ENCODE results near the gene SPRED3.

The SPRED3 gene

DNA sequence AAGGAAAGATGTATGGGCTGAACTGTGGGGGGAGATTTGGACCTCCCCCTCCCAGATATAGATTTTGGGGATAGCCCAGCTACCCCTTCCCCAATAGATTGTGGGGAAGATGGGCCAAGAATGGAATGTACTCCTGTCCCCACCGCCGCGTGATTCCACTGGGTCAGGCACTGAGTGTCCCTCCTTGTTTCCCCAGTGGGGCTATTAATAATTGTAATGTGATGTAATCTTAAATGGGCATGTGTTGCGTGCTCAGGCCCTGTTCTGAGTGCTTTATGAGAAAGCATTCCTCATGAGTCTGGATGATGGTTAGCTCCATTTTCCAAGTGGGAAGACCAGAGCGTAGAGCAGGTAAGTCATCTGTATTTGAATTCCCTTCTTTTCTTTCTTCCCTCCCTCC is 12.7 kb upstream of the SPRED3 start:
- TF ChIP-seq, protein P1, sequence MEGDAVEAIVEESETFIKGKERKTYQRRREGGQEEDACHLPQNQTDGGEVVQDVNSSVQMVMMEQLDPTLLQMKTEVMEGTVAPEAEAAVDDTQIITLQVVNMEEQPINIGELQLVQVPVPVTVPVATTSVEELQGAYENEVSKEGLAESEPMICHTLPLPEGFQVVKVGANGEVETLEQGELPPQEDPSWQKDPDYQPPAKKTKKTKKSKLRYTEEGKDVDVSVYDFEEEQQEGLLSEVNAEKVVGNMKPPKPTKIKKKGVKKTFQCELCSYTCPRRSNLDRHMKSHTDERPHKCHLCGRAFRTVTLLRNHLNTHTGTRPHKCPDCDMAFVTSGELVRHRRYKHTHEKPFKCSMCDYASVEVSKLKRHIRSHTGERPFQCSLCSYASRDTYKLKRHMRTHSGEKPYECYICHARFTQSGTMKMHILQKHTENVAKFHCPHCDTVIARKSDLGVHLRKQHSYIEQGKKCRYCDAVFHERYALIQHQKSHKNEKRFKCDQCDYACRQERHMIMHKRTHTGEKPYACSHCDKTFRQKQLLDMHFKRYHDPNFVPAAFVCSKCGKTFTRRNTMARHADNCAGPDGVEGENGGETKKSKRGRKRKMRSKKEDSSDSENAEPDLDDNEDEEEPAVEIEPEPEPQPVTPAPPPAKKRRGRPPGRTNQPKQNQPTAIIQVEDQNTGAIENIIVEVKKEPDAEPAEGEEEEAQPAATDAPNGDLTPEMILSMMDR (IDR thresholded peaks at IDR 0.05; ENCODE audit: insufficient read depth, low read length, missing control alignments) = no peak
- DNase-seq (ENCODE audit: low read depth, low spot score) = no peak
- POLR2A ChIA-PET = interaction anchor here (1.2 to 3.9 kb wide), 2 partner anchors 13 to 27 kb away, joined by 4 to 26 read pairs; partner anchors contain the start of genes FAM98C, GGN and SPRED3
- CTCF ChIA-PET = interaction anchor here (1.1 to 5.3 kb wide), 7 partner anchors 10 to 145 kb away, joined by 3 to 45 read pairs (median 13); partner anchors contain the start of genes CATSPERG, FAM98C and GGN
- peak overlapping the region; percentile 83 for H3K4me3 ChIP-seq (ENCODE audit: low read depth, low read length)

DNA sequence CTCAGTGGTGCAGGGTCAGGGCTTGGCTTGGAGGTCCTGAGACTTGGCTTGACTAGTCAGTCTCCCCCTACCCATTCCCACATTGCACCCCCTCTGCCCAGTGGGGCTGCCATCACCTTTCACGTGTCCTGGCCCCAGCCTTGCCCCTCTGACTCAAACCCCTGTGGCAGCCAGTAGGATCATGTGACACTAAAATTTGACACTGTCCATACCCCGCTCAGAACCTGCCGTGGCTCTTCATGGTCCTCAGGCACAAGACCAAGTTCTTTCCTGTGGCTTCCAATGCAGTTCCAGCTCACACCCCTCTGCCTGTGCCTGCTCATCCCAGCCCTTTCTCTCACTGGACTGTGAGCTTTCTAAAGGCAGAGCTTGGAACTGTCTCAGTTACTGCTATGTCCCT is 11.9 kb upstream of the SPRED3 start:
- no peak for DNase-seq (ENCODE audit: low read depth, low spot score)
- ChIA-PET CTCF (interaction anchor here (1.1 to 5.3 kb wide), 5 partner anchors 9 to 143 kb away, joined by 3 to 45 read pairs (median 17); partner anchors contain the start of genes CATSPERG and GGN), POLR2A (interaction anchor here (1.0 to 3.9 kb wide), 3 partner anchors 9 to 26 kb away, joined by 3 to 26 read pairs (median 4); partner anchors contain the start of genes FAM98C, GGN and SPRED3)
- peak overlapping the region; percentile 83 for H3K4me3 ChIP-seq (ENCODE audit: low read depth, low read length)
- TF ChIP-seq, protein P1 (IDR thresholded peaks at IDR 0.05; ENCODE audit: insufficient read depth, low read length, missing control alignments) = no peak

DNA sequence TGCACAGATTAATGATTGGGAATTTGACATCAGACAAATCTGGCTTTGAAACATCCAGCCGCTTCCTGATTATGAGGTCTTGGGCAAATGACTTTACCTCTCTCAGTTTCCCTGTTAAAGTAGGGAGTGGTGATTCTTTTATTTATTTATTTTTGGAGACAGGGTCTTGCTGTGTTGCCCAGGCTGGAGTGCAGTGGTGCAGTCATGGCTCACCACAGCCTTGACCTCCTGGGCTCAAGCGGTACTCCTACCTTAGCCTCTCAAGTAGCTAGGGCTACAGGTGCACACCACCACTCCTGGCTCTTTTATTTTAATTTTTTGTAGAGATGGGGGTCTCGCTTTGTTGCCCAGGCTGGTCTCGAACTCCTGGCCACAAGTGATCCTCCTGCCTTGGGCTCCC is 11.4 kb upstream of the SPRED3 start:
- TF ChIP-seq, protein P1 (IDR thresholded peaks at IDR 0.05; ENCODE audit: insufficient read depth, low read length, missing control alignments) = no peak
- no peak overlapping the region for H3K4me3 ChIP-seq (ENCODE audit: low read depth, low read length)
- DNase-seq (ENCODE audit: low read depth, low spot score) = no peak
- ChIA-PET CTCF (interaction anchor here (0.9 to 5.3 kb wide), 5 partner anchors 9 to 553 kb away, joined by 3 to 45 read pairs (median 13); partner anchors contain the start of genes GGN, MRPS12 and SARS2), POLR2A (interaction anchor here (1.0 to 3.9 kb wide), 2 partner anchors 8 to 11 kb away, joined by 3 to 26 read pairs; partner anchors contain the start of genes GGN and SPRED3)

DNA sequence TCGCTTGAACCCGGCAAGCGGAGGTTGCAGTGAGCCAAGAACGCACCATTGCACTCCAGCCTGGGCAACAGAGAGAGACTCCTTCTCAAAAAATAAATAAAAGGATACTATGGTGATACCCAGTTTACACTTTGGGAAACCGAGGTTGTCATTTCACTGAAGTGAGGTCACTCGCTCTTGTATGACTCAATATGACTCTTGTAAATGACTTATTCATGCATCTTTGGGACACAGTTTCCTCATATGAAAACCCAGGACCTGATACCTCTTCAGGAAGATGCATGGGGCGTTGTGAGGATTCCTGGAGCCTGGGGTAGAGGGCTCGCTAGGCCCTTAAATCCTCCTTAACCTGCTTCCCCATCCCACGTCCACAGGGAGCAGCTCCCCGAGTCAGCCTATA is 9.6 kb upstream of the SPRED3 start:
- CTCF ChIA-PET = interaction anchor here (1.2 to 5.3 kb wide), 3 partner anchors 7 to 154 kb away, joined by 4 to 41 read pairs (median 6); partner anchors contain the start of gene GGN
- TF ChIP-seq, protein P1 (IDR thresholded peaks at IDR 0.05; ENCODE audit: insufficient read depth, low read length, missing control alignments) = no peak
- POLR2A ChIA-PET = interaction anchor here (3.9 kb wide), 1 partner anchor 10 kb away, joined by 26 read pairs; the partner anchor contains the start of genes GGN and SPRED3
- no peak for DNase-seq (ENCODE audit: low read depth, low spot score)
- H3K4me3 ChIP-seq (ENCODE audit: low read depth, low read length) = no peak overlapping the region

DNA sequence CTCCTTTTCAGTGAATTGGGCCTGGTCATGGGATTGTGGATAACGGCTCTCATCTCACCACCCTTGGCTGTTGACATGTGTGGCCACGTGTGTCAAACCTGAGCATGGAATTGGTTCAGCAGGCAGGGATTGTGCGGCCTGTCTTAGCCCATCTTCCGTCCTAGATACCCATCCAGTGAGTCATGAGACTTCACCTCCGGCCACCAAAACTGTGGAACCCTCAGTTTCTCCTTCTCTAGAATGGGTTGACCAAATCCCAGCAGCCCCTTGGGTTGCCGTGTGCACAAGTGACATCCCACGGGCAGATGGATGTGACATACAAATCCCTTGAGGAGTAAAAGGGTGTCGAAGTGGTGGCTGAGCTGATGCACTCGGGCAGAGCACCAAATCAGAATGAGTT is 7.4 kb upstream of the SPRED3 start:
- ChIA-PET POLR2A (no interaction called here), CTCF (interaction anchor here (1.4 to 2.2 kb wide), 3 partner anchors 22 to 482 kb away, joined by 4 to 9 read pairs (median 6); partner anchors contain the start of gene FAM98C)
- no peak overlapping the region for H3K4me3 ChIP-seq (ENCODE audit: low read depth, low read length)
- TF ChIP-seq, protein P1 (IDR thresholded peaks at IDR 0.05; ENCODE audit: insufficient read depth, low read length, missing control alignments) = no peak
- DNase-seq (ENCODE audit: low read depth, low spot score) = no peak

DNA sequence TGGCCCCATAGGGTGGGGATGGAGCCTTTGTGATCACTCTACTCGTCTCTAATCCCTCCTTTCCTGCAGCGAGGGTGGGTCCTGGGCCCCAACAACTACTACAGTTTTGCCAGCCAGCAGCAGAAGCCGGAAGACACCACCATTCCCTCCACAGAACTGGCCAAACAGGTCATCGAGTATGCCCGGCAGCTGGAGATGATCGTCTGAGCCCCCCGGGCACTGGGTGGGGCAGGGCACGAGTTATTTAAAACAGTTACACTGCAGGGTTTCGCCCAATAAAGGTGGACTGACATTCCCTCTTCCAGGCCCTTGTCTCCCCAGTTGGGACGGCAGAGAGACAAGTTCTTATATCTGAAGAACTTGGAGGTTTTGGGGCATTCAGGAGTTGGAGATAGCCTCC is 5.3 kb upstream of the SPRED3 start:
- TF ChIP-seq, protein P1 (IDR thresholded peaks at IDR 0.05; ENCODE audit: insufficient read depth, low read length, missing control alignments) = no peak
- DNase-seq (ENCODE audit: low read depth, low spot score) = no peak
- POLR2A ChIA-PET = no interaction called here
- H3K4me3 ChIP-seq (ENCODE audit: low read depth, low read length) = no peak overlapping the region
- CTCF ChIA-PET = interaction anchor here (1.6 to 5.8 kb wide), 2 partner anchors 7 to 149 kb away, joined by 6 to 41 read pairs; partner anchors contain the start of gene PSMD8

Measured in AG04449 (cell line).